Breast epithelium (tissue), 4 donors: ENCODE results near the gene AARS2. TPM values are rescaled to one million over a fixed set of nuclear protein-coding genes. Genes with fewer than 3 reads are reported as not detected.
"Not testable (repeated sequence)": the region's sequence is repeated elsewhere in the genome, so short reads cannot be mapped to it uniquely, and the experiment has no call there.

ENCODE experiments used
- DNase-seq, 2 donors: peaks; one replicate each; pipeline ENCODE4 v3.0.0-alpha.2; 2019; ENCODE audit warnings: low spot score in 2 of 2
- H3K27ac ChIP-seq, 2 donors: fragments of 200-600 bp; sonication (generic) in 1 of 2; one replicate each; pipeline ENCODE4 v1.5.1; 2016 to 2019; ENCODE audit warnings: mild to moderate bottlenecking in 1 of 2
- H3K27me3 ChIP-seq, 2 donors: fragments of 200-600 bp; sonication (generic) in 1 of 2; one replicate each; pipeline versions ENCODE4 v1.5.1 to v1.6.0; 2017 to 2019; ENCODE audit warnings: control low read depth in 1 of 2, mild to moderate bottlenecking in 1 of 2
- H3K36me3 ChIP-seq: fragments of 200-600 bp; one replicate; pipeline ENCODE4 v1.5.1; 2019
- H3K4me1 ChIP-seq, 2 donors: fragments of 200-600 bp; sonication (generic); one replicate each; pipeline ENCODE4 v1.5.1; 2016 to 2019; ENCODE audit warnings: control low read depth in 1 of 2
- H3K4me3 ChIP-seq, 3 donors: fragments of 200-600 bp; sonication (generic); 1 replicate in 2 of 3; 2 replicates in 1 of 3; pipeline ENCODE4 v1.5.1; 2016 to 2019; ENCODE audit warnings: mild to moderate bottlenecking in 3 of 3, moderate library complexity in 2 of 3
- H3K9me3 ChIP-seq, 2 donors: fragments of 200-600 bp; sonication (generic) in 1 of 2; one replicate each; pipeline ENCODE4 v1.5.1; 2016 to 2019; ENCODE audit warnings: control low read depth in 1 of 2
- POLR2A ChIP-seq: fragments of 450-650 bp; IDR thresholded peaks from one replicate; pipeline ENCODE4 v1.6.1; 2016; ENCODE audit warnings: antibody characterized with exemption, mild to moderate bottlenecking, moderate library complexity
- POLR2AphosphoS5 ChIP-seq, 3 donors: sonication (generic); formaldehyde crosslinking; IDR thresholded peaks; one replicate each; pipeline ENCODE4 v1.6.1; 2017; ENCODE audit warnings: antibody characterized with exemption in 3 of 3
- intact Hi-C: fragments of 100-400 bp; cut with DNase I; formaldehyde crosslinking; loops from one replicate; pipeline ENCODE4 v1.15.1; 2023; ENCODE audit warnings: low total_unique reads
- total RNA-seq, 3 donors: library from RNA; depleted of rRNA; stranded (reverse); fragments of >200 nt; gene quantifications; one replicate each; pipeline ENCODE4 v1.1.0, GENCODE V29; 2016
- TF ChIP-seq, protein P1 (sequence below), 3 donors: fragments of 450-650 bp; IDR thresholded peaks; one replicate each; pipeline ENCODE4 v1.5.1; 2016 to 2017; ENCODE audit warnings: antibody characterized with exemption in 3 of 3, mild to moderate bottlenecking in 3 of 3, moderate library complexity in 3 of 3

The AARS2 gene
- total RNA-seq, 3 donors from 2014 or later: 6.9 to 16.5 (median 12.8) TPM

DNA sequence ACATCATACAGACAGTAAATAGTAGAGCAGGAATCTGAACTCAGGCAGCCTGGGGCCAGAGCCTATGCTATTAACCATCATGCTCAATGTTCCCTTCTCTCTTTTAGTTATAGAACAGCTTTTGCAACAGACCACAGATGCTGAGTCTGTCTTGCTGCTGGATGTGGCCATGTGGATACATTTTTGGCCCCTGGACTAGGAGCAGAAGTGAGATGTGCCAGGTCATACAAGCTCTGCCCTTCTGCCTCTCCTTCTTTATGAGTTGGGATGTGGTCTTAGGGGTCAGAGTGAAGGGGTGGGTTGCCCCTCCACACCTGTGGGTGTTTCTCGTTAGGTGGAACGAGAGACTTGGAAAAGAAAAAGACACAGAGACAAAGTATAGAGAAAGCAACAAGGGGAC, 14.6 kb upstream of the AARS2 start:
- intact Hi-C loops: loop anchor here (10.0 kb wide), 1 partner anchor 233 kb away; no protein-coding TSS in a partner anchor
- DNase-seq: no peak

DNA sequence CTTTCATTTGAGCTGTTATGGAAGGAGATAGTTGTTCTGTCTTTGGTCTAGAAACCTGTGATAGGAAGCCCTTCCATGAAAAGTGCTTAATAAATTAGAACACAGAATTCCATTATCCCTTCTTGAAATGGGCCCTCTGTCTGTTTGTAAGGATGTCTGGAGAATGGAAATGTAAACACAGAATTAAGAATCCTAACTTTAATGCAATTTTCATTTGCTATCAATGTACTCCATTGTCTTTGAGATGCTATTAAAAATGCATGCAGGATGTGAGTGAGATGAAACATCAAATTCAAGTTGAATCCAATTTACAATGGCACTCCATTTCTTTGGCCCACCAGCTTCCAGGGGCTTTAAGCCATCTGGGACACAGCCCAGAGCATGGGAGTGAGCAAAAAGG, 13.9 kb upstream of the AARS2 start:
- TF ChIP-seq, protein P1, sequence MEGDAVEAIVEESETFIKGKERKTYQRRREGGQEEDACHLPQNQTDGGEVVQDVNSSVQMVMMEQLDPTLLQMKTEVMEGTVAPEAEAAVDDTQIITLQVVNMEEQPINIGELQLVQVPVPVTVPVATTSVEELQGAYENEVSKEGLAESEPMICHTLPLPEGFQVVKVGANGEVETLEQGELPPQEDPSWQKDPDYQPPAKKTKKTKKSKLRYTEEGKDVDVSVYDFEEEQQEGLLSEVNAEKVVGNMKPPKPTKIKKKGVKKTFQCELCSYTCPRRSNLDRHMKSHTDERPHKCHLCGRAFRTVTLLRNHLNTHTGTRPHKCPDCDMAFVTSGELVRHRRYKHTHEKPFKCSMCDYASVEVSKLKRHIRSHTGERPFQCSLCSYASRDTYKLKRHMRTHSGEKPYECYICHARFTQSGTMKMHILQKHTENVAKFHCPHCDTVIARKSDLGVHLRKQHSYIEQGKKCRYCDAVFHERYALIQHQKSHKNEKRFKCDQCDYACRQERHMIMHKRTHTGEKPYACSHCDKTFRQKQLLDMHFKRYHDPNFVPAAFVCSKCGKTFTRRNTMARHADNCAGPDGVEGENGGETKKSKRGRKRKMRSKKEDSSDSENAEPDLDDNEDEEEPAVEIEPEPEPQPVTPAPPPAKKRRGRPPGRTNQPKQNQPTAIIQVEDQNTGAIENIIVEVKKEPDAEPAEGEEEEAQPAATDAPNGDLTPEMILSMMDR (IDR thresholded peaks at IDR 0.05): no peak
- TF ChIP-seq POLR2AphosphoS5 (IDR thresholded peaks at IDR 0.05): no peak
- no peak for TF ChIP-seq POLR2A
- Histone ChIP-seq H3K27me3 (peaks cover 0 to 9% of the 10 kb centered on the region in 2 donors), H3K36me3 (no peaks in the 10 kb centered on the region), H3K27ac (no peak overlapping the region), H3K4me1 (no peaks in the 10 kb centered on the region), H3K4me3 (no peak overlapping the region), H3K9me3 (no peaks in the 10 kb centered on the region)
- intact Hi-C loops: loop anchor here (10.0 kb wide), 1 partner anchor 232 kb away; no protein-coding TSS in a partner anchor
- DNase-seq: no peak

More for the DNA sequence above, 14.6 kb upstream of the AARS2 start:
- Histone ChIP-seq H3K4me3 (no peak overlapping the region), H3K36me3 (no peaks in the 10 kb centered on the region), H3K9me3 (no peaks in the 10 kb centered on the region), H3K4me1 (no peaks in the 10 kb centered on the region), H3K27me3 (peaks cover 0 to 9% of the 10 kb centered on the region in 2 donors), H3K27ac (no peak overlapping the region)
- TF ChIP-seq POLR2A (no peak), POLR2AphosphoS5 (IDR thresholded peaks at IDR 0.05) (no peak)
- TF ChIP-seq, protein P1 (IDR thresholded peaks at IDR 0.05): no peak

DNA sequence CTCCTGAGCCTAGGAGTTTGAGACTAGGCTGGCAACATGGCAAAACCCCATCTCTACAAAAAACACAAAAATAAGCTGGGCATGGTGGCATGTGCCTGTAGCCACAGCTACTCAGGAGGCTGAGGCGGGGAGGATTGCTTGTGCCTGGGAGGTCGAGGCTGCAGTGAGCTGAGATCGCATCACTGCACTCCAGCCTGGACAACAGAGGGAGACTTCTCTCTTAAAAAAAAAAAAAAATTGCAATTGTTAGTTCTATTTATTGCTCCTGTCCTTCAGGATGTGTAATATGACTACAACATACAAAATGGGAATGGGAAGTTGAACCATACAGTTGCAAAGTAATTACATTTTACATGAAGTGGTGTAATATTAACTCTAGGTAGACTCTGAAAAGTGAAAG, 8.1 kb upstream of the AARS2 start:
- intact Hi-C loops: loop anchor here (10.0 kb wide), 1 partner anchor 226 kb away; no protein-coding TSS in a partner anchor
- H3K27me3 ChIP-seq: no peaks in the 10 kb centered on the region
- H3K36me3 ChIP-seq: no peaks in the 10 kb centered on the region

DNA sequence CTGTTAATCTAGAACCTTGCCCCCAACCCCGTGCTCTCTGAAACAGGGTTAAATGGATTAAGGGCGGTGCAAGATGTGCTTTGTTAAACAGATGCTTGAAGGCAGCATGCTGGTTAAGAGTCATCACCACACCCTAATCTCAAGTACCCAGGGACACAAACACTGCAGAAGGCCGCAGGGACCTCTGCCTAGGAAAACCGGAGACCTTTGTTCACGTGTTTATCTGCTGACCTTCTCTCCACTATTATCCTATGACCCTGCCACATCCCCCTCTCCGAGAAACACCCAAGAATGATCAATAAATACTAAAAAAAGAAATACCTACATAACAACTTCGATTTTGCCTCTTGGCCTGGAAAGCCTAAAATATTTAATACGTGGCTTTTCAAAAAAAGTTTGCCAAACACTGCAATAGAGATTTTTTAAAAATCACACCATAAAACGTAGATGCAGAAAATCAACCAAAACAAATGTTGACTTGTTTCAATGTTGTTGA, 4.0 kb upstream of the AARS2 start:
- intact Hi-C loops, H3K27ac ChIP-seq, H3K4me3 ChIP-seq, H3K36me3 ChIP-seq, H3K4me1 ChIP-seq, H3K27me3 ChIP-seq, DNase-seq, H3K9me3 ChIP-seq: not testable (repeated sequence)

More for the DNA sequence above, 8.1 kb upstream of the AARS2 start:
- Histone ChIP-seq H3K9me3 (no peaks in the 10 kb centered on the region), H3K4me1 (no peaks in the 10 kb centered on the region), H3K27ac (no peak overlapping the region), H3K4me3 (no peak overlapping the region)
- TF ChIP-seq, protein P1 (IDR thresholded peaks at IDR 0.05): no peak
- TF ChIP-seq POLR2A: no peak
- no peak for TF ChIP-seq POLR2AphosphoS5 (IDR thresholded peaks at IDR 0.05)
- no peak for DNase-seq

DNA sequence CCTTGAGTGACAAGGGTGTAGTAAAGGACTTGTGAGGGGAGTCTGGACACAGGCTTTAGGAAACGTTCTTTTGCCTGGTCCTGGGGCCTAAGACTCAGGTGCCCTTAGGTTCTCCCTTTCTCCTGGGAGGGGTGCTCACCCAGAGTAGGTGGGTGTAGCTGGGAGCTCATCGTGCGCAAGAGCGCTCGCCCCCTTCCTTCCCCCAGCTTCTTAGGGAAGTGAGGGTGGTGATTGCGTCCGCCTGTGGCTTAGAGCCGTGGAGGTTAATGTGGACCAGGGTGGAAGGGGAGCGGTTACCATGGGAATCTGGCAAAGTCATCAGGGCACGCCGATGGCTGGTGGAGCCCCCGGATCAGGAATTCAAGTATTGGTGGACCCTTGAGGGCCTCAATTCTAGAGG, 3.3 kb upstream of the AARS2 start:
- Histone ChIP-seq H3K4me3 (no peak overlapping the region), H3K9me3 (no peaks in the 10 kb centered on the region), H3K27me3 (no peaks in the 10 kb centered on the region), H3K36me3 (no peaks in the 10 kb centered on the region), H3K27ac (no peak overlapping the region), H3K4me1 (peaks cover 3 to 7% of the 10 kb centered on the region in 2 donors)
- intact Hi-C loops: no loop called here
- TF ChIP-seq POLR2A (no peak), POLR2AphosphoS5 (IDR thresholded peaks at IDR 0.05) (no peak)
- TF ChIP-seq, protein P1 (IDR thresholded peaks at IDR 0.05): no peak
- no peak for DNase-seq
